Adrenal gland (tissue), 5 donors: ENCODE measurements around the gene UBAP2.

Experiments
- POLR2A ChIP-seq, 2 donors: fragments of 450-650 bp; IDR thresholded peaks; one replicate each; pipeline ENCODE4 v1.6.1; 2017; ENCODE audit warnings: antibody characterized with exemption in 2 of 2, mild to moderate bottlenecking in 2 of 2, moderate library complexity in 1 of 2
- TF ChIP-seq, protein P1 (sequence below), 6 experiments: fragments of 450-650 bp in 4 of 6; fragments of 200-600 bp in 2 of 6; sonication (generic) in 1 of 6; IDR thresholded peaks; 1 replicate in 5 of 6; 2 replicates in 1 of 6; pipeline versions ENCODE4 v1.5.1 to v1.8.0; 2016 to 2021; ENCODE audit warnings: antibody characterized with exemption in 6 of 6, mild to moderate bottlenecking in 2 of 6, moderate library complexity in 1 of 6
- donor health status: DM: no; HTN: no; CAD: no.

DNA sequence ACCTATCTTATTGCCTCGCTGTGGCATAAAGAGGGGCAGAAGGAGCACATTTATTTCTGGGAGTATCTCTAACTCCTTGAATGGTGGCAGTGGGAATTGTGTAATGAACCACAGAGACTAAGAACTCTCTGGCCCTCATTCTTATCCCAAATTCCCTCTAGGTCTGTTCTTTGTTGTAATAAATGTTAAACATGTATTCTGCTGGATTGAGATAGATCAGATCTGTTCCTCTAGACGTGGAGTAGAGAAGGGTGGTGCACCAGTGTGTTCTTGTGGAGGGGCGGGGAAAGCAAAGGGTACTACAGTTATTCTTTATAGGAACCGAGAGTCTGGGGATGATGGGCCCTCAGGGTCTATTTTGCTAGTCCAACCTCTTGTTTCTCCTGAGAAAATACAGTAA, 141.3 kb downstream of the UBAP2 start:
- TF ChIP-seq, protein P1, sequence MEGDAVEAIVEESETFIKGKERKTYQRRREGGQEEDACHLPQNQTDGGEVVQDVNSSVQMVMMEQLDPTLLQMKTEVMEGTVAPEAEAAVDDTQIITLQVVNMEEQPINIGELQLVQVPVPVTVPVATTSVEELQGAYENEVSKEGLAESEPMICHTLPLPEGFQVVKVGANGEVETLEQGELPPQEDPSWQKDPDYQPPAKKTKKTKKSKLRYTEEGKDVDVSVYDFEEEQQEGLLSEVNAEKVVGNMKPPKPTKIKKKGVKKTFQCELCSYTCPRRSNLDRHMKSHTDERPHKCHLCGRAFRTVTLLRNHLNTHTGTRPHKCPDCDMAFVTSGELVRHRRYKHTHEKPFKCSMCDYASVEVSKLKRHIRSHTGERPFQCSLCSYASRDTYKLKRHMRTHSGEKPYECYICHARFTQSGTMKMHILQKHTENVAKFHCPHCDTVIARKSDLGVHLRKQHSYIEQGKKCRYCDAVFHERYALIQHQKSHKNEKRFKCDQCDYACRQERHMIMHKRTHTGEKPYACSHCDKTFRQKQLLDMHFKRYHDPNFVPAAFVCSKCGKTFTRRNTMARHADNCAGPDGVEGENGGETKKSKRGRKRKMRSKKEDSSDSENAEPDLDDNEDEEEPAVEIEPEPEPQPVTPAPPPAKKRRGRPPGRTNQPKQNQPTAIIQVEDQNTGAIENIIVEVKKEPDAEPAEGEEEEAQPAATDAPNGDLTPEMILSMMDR (IDR thresholded peaks at IDR 0.05): no peak
- no peak for TF ChIP-seq POLR2A (IDR thresholded peaks at IDR 0.05)
